KOPT-K1 (cell line): Measurements from ENCODE around the gene NDUFB6.

Experiments
- H3K27ac ChIP-seq: fragments of 200-600 bp; sonication (generic); 2 replicates; pipeline ENCODE4 v1.5.1; 2016; ENCODE audit warnings: antibody characterized with exemption, mild to moderate bottlenecking, low read depth, low read length; ENCODE audit not compliant: poor library complexity, severe bottlenecking
- H3K36me3 ChIP-seq: fragments of 200-600 bp; sonication (generic); 2 replicates; pipeline ENCODE4 v1.5.1; 2017; ENCODE audit warnings: antibody characterized with exemption, mild to moderate bottlenecking, low read length, moderate library complexity; ENCODE audit not compliant: insufficient read depth
- H3K9me3 ChIP-seq: fragments of 200-600 bp; sonication (generic); 2 replicates; pipeline ENCODE4 v1.5.1; 2017; ENCODE audit warnings: antibody characterized with exemption, low read length, mild to moderate bottlenecking; ENCODE audit not compliant: insufficient read depth, poor library complexity, severe bottlenecking

NDUFB6 gene

DNA sequence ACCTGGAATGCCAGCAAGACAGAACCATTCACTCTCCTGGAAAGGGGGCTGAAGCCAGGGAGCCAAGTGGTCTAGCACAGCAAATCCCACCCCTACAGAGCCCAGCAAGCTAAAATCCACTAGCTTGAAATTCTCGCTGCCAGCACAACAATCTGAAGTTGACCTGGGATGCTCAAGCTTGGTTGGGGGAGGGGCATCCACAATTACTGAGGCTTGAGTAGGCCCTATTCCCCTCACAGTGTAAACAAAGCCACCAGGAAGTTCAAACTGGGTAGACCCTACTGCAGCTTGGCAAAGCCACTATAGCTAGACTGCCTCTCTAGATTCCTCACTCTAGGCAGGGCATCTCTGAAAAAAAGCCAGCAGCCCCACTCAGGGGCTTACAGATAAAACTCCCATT is 64.2 kb downstream of the NDUFB6 start:
- Histone ChIP-seq H3K27ac (no peak overlapping the region), H3K9me3 (peaks cover 4% of the 10 kb centered on the region), H3K36me3 (no peaks in the 10 kb centered on the region)

DNA sequence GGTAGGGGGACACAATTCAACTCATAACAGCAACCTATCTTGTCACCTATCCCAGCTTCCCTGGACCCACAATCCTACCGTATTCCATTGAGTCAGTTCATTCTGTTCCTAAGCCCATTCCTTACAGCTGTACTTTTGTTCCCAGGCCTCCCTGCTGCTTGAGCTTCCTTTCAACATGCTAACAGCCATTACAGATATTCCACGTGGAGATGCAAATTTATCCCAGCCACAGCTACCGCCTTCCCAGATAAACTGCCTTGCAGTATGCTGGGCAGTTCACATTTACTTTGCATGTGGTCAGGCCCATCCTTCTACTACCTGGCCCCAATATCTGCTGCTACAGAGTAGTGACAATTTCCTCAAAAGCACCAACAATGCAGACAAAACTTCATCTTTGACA is 70.0 kb downstream of the NDUFB6 start:
- no peak overlapping the region for H3K27ac ChIP-seq
- H3K36me3 ChIP-seq: peaks cover 24% of the 10 kb centered on the region
- H3K9me3 ChIP-seq: no peaks in the 10 kb centered on the region
